NB4 (cell line): ENCODE data around the gene CYB561D2.

ENCODE experiments used
- MYC ChIP-seq: IDR thresholded peaks from 2 replicates; pipeline ENCODE4 v1.6.1; 2011; ENCODE audit warnings: low read depth, low read length
- POLR2A ChIP-seq: IDR thresholded peaks from 2 replicates; pipeline ENCODE4 v1.6.1; 2011; ENCODE audit warnings: mild to moderate bottlenecking; ENCODE audit not compliant: insufficient read length; ENCODE audit errors: extremely low read depth
- TF ChIP-seq, protein P1 (sequence below): IDR thresholded peaks from one replicate; pipeline ENCODE4 v1.5.1; 2012; ENCODE audit warnings: low read depth, low read length
- TF ChIP-seq, protein P2 (sequence below): IDR thresholded peaks from 2 replicates; pipeline ENCODE4 v1.6.1; 2011; ENCODE audit warnings: low read depth, low read length

DNA sequence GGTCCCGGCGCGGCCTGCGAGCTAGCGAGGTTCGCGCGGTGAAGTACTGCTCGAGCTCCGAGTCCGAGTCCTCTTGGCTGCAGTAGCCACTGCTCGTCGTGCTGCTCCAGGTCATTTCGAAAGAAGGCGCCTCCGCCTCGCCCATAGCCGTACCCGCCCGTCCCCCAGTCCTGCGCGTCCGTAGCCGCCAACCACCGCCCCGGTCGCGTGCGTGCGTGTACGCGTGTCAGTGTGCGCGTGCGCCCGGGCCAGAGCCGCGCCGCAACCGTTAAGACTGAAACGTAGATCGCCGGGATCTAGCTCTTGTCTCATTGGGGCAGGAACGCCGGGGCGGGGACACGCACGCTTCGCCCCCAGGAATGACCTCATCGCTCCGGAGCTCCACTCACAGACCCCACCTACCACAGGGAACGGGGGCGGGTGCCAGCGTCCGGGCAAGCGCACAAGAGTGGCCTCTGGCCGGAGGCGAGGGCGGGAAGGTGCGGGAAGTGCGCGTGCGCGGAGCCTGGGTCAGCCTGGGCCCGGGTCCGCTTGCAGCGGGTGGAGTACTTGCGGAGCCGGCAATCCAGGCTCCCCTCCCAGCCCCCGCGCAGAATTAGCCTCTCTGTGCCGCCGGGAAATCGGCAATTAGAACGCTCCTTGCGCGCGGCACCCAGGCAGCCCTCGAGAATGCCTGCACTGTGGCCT is 13.3 kb upstream of the CYB561D2 start:
- TF ChIP-seq, protein P1, sequence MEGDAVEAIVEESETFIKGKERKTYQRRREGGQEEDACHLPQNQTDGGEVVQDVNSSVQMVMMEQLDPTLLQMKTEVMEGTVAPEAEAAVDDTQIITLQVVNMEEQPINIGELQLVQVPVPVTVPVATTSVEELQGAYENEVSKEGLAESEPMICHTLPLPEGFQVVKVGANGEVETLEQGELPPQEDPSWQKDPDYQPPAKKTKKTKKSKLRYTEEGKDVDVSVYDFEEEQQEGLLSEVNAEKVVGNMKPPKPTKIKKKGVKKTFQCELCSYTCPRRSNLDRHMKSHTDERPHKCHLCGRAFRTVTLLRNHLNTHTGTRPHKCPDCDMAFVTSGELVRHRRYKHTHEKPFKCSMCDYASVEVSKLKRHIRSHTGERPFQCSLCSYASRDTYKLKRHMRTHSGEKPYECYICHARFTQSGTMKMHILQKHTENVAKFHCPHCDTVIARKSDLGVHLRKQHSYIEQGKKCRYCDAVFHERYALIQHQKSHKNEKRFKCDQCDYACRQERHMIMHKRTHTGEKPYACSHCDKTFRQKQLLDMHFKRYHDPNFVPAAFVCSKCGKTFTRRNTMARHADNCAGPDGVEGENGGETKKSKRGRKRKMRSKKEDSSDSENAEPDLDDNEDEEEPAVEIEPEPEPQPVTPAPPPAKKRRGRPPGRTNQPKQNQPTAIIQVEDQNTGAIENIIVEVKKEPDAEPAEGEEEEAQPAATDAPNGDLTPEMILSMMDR: no peak
- TF ChIP-seq POLR2A: peak; percentile 79
- TF ChIP-seq, protein P2, sequence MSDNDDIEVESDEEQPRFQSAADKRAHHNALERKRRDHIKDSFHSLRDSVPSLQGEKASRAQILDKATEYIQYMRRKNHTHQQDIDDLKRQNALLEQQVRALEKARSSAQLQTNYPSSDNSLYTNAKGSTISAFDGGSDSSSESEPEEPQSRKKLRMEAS: peak; percentile 82
- peak; percentile 65 for TF ChIP-seq MYC
